GM12872 (cell line): ENCODE measurements around the gene SEMA4D.

ENCODE experiments used
- TF ChIP-seq, protein P1 (sequence below): IDR thresholded peaks from 3 replicates; pipeline ENCODE4 v1.5.1; 2011; ENCODE audit warnings: low read depth, mild to moderate bottlenecking, low read length, moderate library complexity; ENCODE audit not compliant: insufficient read depth

The SEMA4D gene

DNA sequence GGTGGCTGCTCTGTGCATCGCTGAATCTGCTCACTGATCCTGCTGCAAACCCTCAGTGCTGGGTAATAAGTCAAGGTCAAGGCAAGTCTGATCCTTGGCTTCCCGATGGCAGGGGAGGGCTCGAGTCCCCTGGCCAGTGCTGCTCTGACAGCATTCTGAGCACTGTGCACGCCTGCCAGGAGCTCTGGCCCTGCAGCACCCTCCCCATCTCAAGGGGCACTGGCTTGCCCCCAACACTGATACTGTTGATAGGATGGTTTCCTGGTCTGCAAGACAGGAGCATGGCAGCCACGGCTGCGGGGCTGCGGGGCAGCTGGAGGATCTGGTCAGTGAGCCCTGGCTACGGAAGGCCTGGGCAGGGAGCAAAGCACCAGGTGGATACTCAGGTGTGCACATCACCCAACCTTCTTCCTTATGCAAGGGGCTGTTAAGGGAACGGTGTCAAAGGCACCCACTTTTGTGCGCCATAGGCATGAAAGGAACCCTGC lies 107.8 kb downstream of the SEMA4D start:
- TF ChIP-seq, protein P1, sequence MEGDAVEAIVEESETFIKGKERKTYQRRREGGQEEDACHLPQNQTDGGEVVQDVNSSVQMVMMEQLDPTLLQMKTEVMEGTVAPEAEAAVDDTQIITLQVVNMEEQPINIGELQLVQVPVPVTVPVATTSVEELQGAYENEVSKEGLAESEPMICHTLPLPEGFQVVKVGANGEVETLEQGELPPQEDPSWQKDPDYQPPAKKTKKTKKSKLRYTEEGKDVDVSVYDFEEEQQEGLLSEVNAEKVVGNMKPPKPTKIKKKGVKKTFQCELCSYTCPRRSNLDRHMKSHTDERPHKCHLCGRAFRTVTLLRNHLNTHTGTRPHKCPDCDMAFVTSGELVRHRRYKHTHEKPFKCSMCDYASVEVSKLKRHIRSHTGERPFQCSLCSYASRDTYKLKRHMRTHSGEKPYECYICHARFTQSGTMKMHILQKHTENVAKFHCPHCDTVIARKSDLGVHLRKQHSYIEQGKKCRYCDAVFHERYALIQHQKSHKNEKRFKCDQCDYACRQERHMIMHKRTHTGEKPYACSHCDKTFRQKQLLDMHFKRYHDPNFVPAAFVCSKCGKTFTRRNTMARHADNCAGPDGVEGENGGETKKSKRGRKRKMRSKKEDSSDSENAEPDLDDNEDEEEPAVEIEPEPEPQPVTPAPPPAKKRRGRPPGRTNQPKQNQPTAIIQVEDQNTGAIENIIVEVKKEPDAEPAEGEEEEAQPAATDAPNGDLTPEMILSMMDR, result no peak

DNA sequence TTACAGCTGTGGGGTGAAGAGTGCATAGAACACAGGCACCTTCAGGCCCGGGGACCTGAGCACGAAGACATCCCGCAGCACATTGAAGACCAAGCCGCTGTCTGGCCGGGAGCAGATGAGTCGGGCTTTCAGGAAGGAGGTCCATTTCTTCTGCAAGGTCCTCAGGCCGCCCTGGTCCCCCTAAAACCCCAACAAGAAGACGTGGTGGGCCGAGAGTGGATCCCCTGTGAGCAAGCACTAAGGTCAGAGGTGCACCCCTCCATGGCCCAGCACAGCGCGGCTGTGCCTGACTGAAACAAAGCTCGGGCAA lies 109.1 kb downstream of the SEMA4D start:
- TF ChIP-seq, protein P1, result no peak

DNA sequence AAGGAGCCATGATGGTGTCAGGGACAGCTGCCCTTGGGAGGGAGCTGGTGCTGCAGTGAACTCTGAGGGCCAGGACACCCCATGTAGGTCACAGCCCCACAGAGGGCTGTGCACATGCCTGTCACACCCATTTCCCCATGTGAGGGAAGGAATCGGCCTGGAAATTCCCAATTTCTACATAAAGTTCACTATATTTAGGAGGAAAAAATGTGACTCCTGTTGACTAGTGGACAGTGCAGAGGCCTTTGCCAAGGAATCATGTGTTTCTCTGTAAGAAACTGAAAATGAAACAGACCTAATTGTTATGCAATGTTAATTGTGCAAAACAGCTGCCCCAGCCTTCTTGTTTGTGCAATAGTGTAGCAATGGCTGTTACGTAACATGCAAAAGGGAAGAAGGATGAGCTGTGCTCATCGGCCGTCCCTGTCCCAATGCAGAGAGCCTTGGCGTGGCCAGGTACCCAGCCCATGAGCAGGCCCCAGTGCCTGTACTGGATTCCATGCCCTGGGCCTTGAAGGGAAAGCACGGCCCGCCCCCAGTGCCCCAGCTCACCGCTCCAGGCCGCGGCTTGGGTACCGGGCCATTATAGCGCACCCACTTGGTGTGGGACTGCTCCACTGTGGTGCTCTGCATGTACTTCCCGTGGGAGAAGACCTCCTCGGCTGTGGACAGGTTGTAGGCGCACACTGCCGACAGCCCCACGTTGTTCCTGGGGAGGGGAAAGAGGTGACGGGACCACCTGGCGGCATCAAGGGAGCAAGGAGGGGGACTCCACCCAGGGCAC lies 109.6 kb downstream of the SEMA4D start:
- TF ChIP-seq, protein P1, result no peak

DNA sequence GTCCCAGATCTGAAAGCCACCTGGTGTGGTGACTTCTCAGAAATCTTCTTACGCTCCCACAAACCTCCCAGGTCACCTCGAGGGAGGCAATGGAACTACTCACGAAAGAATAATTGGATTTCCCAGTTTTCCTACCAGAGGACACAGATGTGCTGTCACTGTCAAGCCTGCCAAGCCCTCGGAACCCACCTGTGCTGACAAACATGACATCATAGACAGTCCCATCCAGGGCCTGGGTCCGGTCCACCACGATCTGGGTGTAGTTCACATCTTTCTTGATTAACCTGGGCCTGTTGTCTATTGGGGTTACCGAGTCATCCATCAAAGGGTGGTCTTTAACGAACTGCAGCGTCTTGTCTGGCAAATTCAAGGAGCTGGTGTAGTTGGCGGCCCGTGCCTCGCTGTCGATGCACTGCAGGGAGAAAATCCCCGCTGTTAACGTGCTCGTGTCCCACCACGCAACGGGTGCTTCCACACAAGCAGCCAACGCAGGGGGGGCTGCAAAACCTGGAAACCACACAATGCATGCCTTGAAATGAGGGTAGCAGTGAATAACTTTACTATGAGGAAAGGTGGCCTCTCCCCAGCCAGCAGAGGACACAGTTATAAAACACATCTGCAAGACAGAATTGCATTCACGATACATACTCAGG lies 110.6 kb downstream of the SEMA4D start:
- TF ChIP-seq, protein P1, result no peak

DNA sequence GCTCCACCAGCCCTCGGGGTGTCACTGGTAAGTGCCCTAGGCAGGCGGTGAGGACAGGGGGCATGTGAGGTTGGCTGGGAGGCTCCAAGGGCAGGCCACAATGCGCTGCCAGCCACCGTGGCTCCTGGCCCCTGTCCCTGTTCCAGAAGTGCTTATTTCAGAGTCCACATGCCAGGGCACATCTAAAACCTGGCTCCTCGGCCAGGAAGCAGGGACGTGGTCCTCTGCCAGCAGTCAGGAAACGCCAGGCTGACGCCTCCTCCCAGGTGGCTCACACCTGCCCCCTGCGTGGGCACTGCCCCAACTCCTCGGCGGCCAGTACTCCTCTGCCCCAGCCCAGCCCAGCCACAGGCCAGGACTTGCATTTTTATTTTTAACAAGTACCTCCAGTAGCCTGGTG lies 111.1 kb downstream of the SEMA4D start:
- TF ChIP-seq, protein P1, result no peak

DNA sequence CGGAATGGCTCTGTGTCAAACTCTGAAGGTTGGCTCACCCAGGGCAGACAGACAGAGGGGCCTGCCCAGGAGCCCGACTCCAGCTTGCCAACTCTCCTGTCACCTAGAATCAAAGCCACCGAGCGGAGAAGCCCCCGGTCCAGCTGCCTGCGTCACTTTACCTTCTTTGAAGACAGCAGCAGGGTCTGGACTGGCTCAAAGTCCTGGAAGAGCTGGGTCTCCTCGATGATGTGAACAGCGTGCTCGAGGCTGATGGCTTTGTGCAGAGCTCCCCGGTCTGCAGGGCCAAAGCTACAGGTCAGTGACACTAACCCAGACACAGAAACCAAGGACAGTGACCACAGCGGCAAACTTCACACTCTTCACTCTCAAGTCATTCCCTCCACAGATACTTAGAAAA lies 111.7 kb downstream of the SEMA4D start:
- TF ChIP-seq, protein P1, result no peak

DNA sequence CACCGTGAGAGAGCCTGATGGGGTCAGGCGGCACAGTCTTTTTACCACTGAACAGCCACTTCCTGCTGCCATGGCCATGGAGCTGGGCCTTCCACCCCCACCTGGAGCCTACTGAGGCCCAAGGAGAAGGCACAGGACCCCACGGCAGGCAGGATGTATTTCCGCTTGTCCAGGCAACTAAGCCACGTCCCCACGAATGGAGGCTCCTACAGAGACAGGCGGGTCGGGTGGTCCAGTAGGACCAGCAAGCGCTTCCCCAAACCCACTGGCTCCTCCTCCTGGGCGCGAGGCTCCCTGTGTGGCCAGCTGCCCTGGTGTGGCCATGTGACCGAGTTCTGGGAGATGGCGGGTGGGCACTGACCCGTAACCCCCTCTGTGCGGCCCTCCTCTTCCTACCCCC lies 113.1 kb downstream of the SEMA4D start:
- TF ChIP-seq, protein P1, result no peak
